ENCODE results near the gene RACGAP1. TPM values are rescaled to one million over a fixed set of nuclear protein-coding genes. Genes with fewer than 3 reads are reported as not detected.

RACGAP1 gene
- total and polyA plus RNA-seq, 2 of the 4 experiments (the other 2 are of a cell fraction), result 37.9 to 110 TPM

DNA sequence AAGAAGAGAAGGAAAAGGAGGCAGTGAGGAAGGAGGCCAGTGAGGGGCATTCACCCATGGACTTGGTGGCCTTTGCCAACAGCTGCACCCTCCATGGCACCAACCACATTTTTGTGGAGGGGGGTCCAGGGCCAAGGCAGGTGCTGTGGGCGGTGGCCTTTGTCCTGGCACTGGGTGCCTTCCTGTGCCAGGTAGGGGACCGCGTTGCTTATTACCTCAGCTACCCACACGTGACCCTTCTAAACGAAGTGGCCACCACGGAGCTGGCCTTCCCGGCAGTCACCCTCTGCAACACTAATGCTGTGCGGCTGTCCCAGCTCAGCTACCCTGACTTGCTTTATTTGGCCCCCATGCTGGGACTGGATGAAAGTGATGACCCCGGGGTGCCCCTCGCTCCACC, 48.4 kb upstream of the RACGAP1 start:
- no peak for ATAC-seq (ENCODE audit: low read depth)
- no peaks in the 10 kb centered on the region for H3K9me1 ChIP-seq (ENCODE audit: insufficient read depth, low read length)
- DNase-seq, result no peak
- no peak overlapping the region for H2AK9ac ChIP-seq (replicated peaks; ENCODE audit: low read depth, low read length, poor library complexity)
- no TSS peak for BruUV-seq (replicated peaks)
- no peaks in the 10 kb centered on the region for H3K27me3 ChIP-seq (ENCODE audit: control insufficient read depth, insufficient read depth, low read length)
- no peak overlapping the region for H3K9ac ChIP-seq (ENCODE audit: low read depth, low read length)
- no peak overlapping the region for H2BK20ac ChIP-seq (ENCODE audit: low read depth, low read length)
- H3K4me3 ChIP-seq (ENCODE audit: insufficient read depth, low read depth, low read length), result no peak overlapping the region
- in situ Hi-C loops (cut with MboI; ENCODE audit: low sequenced_read_pairs), result no loop called here
- no peak overlapping the region for H3K56ac ChIP-seq (ENCODE audit: extremely low read depth, insufficient read depth, low read length)
- H2BK15ac ChIP-seq (ENCODE audit: low read depth, low read length), result no peak overlapping the region
- no peak overlapping the region for H4K91ac ChIP-seq (ENCODE audit: insufficient read depth, low read depth, low read length)
- H3K27ac ChIP-seq (ENCODE audit: insufficient read depth, low read length), result no peak overlapping the region
- no peak overlapping the region for H4K5ac ChIP-seq (ENCODE audit: low read depth, low read length)
- no peaks in the 10 kb centered on the region; the same call in 1 of the 2 replicates for H4K20me1 ChIP-seq (ENCODE audit: insufficient read depth, low read length)
- H3K18ac ChIP-seq (ENCODE audit: low read depth, low read length), result no peak overlapping the region
- H2AK5ac ChIP-seq (ENCODE audit: low read depth, low read length), result no peak overlapping the region
- H4K8ac ChIP-seq (ENCODE audit: low read depth in 2 of 2, low read length in 2 of 2), result no peak overlapping the region
- dilution Hi-C loops (cut with HindIII; ENCODE audit: low sequenced_read_pairs, unreplicated experiment), result no loop called here
- H3K4me1 ChIP-seq (ENCODE audit: control insufficient read depth, insufficient read depth, low read length), result peaks cover 3% of the 10 kb centered on the region; the same call in 1 of the 2 replicates
- H3K23ac ChIP-seq (ENCODE audit: low read depth, low read length), result no peak overlapping the region
- intact Hi-C loops (cut with micrococcal nuclease), result loop anchor here (2.0 kb wide), 1 partner anchor 241 kb away; no protein-coding TSS in a partner anchor
- H2AFZ ChIP-seq (replicated peaks; ENCODE audit: low read length, poor library complexity), result no peak overlapping the region
- POLR2A ChIA-PET (ENCODE audit: unreplicated experiment), result no interaction called here
- H2BK120ac ChIP-seq (ENCODE audit: low read depth, low read length), result no peak overlapping the region
- no peak overlapping the region for H3K4me2 ChIP-seq (ENCODE audit: low read depth, low read length)
- no peak overlapping the region for H3K14ac ChIP-seq (replicated peaks; ENCODE audit: low read depth, low read length)
- no peak overlapping the region for H2BK5ac ChIP-seq (ENCODE audit: low read depth, low read length, poor library complexity, severe bottlenecking)
- CTCF ChIA-PET, result interaction anchor here (1.6 kb wide), 1 partner anchor 11 kb away, joined by 4 read pairs; no protein-coding TSS in a partner anchor
- H3K4ac ChIP-seq (ENCODE audit: low read depth, low read length), result no peak overlapping the region
- TF ChIP-seq FOS (IDR thresholded peaks at IDR 0.05; ENCODE audit: low read depth, low read length) (no peak), RFX5 (IDR thresholded peaks at IDR 0.05; ENCODE audit: low read depth, low read length) (no peak), MAZ (IDR thresholded peaks at IDR 0.05; ENCODE audit: borderline replicate concordance, low read depth, low read length) (no peak), NFE2L2 (IDR thresholded peaks at IDR 0.05; ENCODE audit: low read depth, low read length) (no peak), MXI1 (IDR thresholded peaks at IDR 0.05; ENCODE audit: borderline replicate concordance, low read depth, low read length) (no peak), MAFK (IDR thresholded peaks at IDR 0.05; ENCODE audit: low read depth, low read length) (no peak), CEBPB (IDR thresholded peaks at IDR 0.05; ENCODE audit: low read depth, low read length) (no peak), POLR2A (IDR thresholded peaks at IDR 0.05; ENCODE audit: low read depth, low read length) (no peak), BHLHE40 (IDR thresholded peaks at IDR 0.05; ENCODE audit: low read depth, low read length) (no peak), SMC3 (IDR thresholded peaks at IDR 0.05; ENCODE audit: low read depth, low read length) (no peak), RAD21 (IDR thresholded peaks at IDR 0.05; ENCODE audit: low read length) (no peak), CHD1 (IDR thresholded peaks at IDR 0.05; ENCODE audit: low read depth, low read length) (no peak), RCOR1 (IDR thresholded peaks at IDR 0.05; ENCODE audit: insufficient replicate concordance, low read length) (no peak)
- TF ChIP-seq, protein P1, sequence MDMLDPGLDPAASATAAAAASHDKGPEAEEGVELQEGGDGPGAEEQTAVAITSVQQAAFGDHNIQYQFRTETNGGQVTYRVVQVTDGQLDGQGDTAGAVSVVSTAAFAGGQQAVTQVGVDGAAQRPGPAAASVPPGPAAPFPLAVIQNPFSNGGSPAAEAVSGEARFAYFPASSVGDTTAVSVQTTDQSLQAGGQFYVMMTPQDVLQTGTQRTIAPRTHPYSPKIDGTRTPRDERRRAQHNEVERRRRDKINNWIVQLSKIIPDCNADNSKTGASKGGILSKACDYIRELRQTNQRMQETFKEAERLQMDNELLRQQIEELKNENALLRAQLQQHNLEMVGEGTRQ (IDR thresholded peaks at IDR 0.05; ENCODE audit: low read depth, low read length), result no peak
- TF ChIP-seq, protein P2, sequence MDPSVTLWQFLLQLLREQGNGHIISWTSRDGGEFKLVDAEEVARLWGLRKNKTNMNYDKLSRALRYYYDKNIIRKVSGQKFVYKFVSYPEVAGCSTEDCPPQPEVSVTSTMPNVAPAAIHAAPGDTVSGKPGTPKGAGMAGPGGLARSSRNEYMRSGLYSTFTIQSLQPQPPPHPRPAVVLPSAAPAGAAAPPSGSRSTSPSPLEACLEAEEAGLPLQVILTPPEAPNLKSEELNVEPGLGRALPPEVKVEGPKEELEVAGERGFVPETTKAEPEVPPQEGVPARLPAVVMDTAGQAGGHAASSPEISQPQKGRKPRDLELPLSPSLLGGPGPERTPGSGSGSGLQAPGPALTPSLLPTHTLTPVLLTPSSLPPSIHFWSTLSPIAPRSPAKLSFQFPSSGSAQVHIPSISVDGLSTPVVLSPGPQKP (IDR thresholded peaks at IDR 0.05; ENCODE audit: borderline replicate concordance, low read depth, low read length), result no peak
- TF ChIP-seq, protein P3, sequence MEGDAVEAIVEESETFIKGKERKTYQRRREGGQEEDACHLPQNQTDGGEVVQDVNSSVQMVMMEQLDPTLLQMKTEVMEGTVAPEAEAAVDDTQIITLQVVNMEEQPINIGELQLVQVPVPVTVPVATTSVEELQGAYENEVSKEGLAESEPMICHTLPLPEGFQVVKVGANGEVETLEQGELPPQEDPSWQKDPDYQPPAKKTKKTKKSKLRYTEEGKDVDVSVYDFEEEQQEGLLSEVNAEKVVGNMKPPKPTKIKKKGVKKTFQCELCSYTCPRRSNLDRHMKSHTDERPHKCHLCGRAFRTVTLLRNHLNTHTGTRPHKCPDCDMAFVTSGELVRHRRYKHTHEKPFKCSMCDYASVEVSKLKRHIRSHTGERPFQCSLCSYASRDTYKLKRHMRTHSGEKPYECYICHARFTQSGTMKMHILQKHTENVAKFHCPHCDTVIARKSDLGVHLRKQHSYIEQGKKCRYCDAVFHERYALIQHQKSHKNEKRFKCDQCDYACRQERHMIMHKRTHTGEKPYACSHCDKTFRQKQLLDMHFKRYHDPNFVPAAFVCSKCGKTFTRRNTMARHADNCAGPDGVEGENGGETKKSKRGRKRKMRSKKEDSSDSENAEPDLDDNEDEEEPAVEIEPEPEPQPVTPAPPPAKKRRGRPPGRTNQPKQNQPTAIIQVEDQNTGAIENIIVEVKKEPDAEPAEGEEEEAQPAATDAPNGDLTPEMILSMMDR (conservative IDR thresholded peaks at IDR 0.05; ENCODE audit: low read depth, low read length), result no peak
- H3K79me1 ChIP-seq (ENCODE audit: low read depth in 1 of 2, low read length in 2 of 2), result no peaks in the 10 kb centered on the region
- 77% methylated on average over 7 of the region's 10 CpGs; no CpG with 5 or more reads in 1 of the 2 experiments for WGBS, 2 experiments (ENCODE audit: extremely low coverage in 2 of 2, insufficient read length in 1 of 2)
- no peaks in the 10 kb centered on the region for H3K36me3 ChIP-seq (ENCODE audit: control insufficient read depth, insufficient read depth, low read length)
- H3K9me3 ChIP-seq (ENCODE audit: control insufficient read depth, insufficient read depth, low read length), result no peaks in the 10 kb centered on the region

Measured in IMR-90 (cell line).